HepG2 (cell line): ENCODE results near the gene FLYWCH1. TPM values are rescaled to one million over a fixed set of nuclear protein-coding genes. Genes with fewer than 3 reads are reported as not detected.

ENCODE experiments used
- ATAC-seq: fragments of 200-7000 bp; cut with Tn5 transposase; 3 replicates; pipeline ENCODE4 v1.9.1; 2020; ENCODE audit warnings: mild to moderate bottlenecking, moderate library complexity
- BruUV-seq: library from RNA; stranded (reverse); fragments of 400-500 nt; replicated peaks from 2 replicates; lab custom pipeline; 2021; lab: Mats Ljungman, UMichigan
- CTCF ChIA-PET: fragments of 300-600 bp; formaldehyde crosslinking; extraction: SDS; loops from one replicate; lab custom pipeline; 2021; ENCODE audit warnings: low total read pairs, inconsistent platforms, low intra/inter-chr PET ratio; lab: Yijun Ruan, JAX
- POLR2A ChIA-PET: fragments of 350-600 bp; sonication (Branson Sonifier 250); formaldehyde crosslinking; loops from one replicate; lab custom pipeline; 2020; ENCODE audit warnings: antibody characterized with exemption, inconsistent platforms; lab: Yijun Ruan, JAX
- DNase-seq: peaks from one replicate; pipeline ENCODE4 v3.0.0-alpha.2; 2015; ENCODE audit warnings: low spot score
- FAIRE-seq: peaks from 3 replicates; lab custom pipeline; 2011; peaks lifted over from hg19 to GRCh38; lab: Jason Lieb, UNC
- H2AFZ ChIP-seq: one replicate; pipeline ENCODE4 v1.6.1; 2011; ENCODE audit warnings: low read length, inconsistent platforms
- H3K27ac ChIP-seq: fragments of 300-600 bp; 3 replicates; pipeline ENCODE4 v1.8.0; 2011; ENCODE audit warnings: mixed run types, mild to moderate bottlenecking, mixed read lengths, low read length, inconsistent platforms; ENCODE audit not compliant: insufficient read depth; ENCODE audit errors: extremely low read length
- H3K27me3 ChIP-seq, 2 experiments: fragments of 200-600 bp in 1 of 2; 2 replicates in 1 of 2; 3 replicates in 1 of 2; pipeline versions ENCODE4 v1.6.0 to v1.8.0; 2011; ENCODE audit warnings: low read length in 2 of 2, mild to moderate bottlenecking in 2 of 2, moderate library complexity in 2 of 2, inconsistent platforms in 1 of 2; ENCODE audit not compliant: insufficient read depth in 2 of 2, control insufficient read depth in 1 of 2
- H3K36me3 ChIP-seq, 2 experiments: fragments of 200-600 bp in 1 of 2; replicated peaks in 1 of 2; 2 replicates in 1 of 2; 3 replicates in 1 of 2; pipeline versions ENCODE4 v1.5.1 to v1.8.0; 2011; ENCODE audit warnings: low read length in 2 of 2, inconsistent platforms in 1 of 2; ENCODE audit not compliant: insufficient read depth in 2 of 2, control insufficient read depth in 1 of 2
- H3K4me1 ChIP-seq: 2 replicates; pipeline ENCODE4 v1.5.1; 2012; ENCODE audit warnings: low read length, inconsistent platforms; ENCODE audit not compliant: insufficient read depth
- H3K4me2 ChIP-seq: 2 replicates; pipeline ENCODE4 v1.6.0; 2011; ENCODE audit warnings: low read depth, low read length, inconsistent platforms
- H3K4me3 ChIP-seq, 3 experiments: fragments of 200-600 bp in 1 of 3; sonication (generic), shearing (Covaris generic) in 1 of 3; replicated peaks in 1 of 3; 2 replicates each; pipeline ENCODE4 v1.5.1; 2011 to 2016; ENCODE audit warnings: low read length in 3 of 3, inconsistent platforms in 2 of 3, low read depth in 2 of 3, mild to moderate bottlenecking in 2 of 3, control low read depth in 1 of 3, mixed read lengths in 1 of 3; ENCODE audit not compliant: insufficient read depth in 1 of 3
- H3K79me2 ChIP-seq: one replicate; pipeline ENCODE4 v1.6.1; 2011; ENCODE audit warnings: low read length, inconsistent platforms; ENCODE audit not compliant: insufficient read depth
- H3K9ac ChIP-seq: 2 replicates; pipeline ENCODE4 v1.6.0; 2011; ENCODE audit warnings: mild to moderate bottlenecking, low read depth, low read length, inconsistent platforms; ENCODE audit not compliant: insufficient read depth
- H3K9me3 ChIP-seq: 2 replicates; pipeline ENCODE4 v1.5.1; 2012; ENCODE audit warnings: mild to moderate bottlenecking, low read length
- H4K20me1 ChIP-seq: 2 replicates; pipeline ENCODE4 v1.6.0; 2011; ENCODE audit warnings: inconsistent platforms, mild to moderate bottlenecking, low read length, moderate library complexity; ENCODE audit not compliant: insufficient read depth
- ATF1 ChIP-seq: IDR thresholded peaks from 2 replicates; pipeline ENCODE4 v1.6.1; 2016; ENCODE audit warnings: mild to moderate bottlenecking, control low read depth
- CEBPG ChIP-seq: IDR thresholded peaks from 2 replicates; pipeline ENCODE4 v1.6.1; 2016
- HNRNPL ChIP-seq: fragments of 200-400 bp; formaldehyde crosslinking; IDR thresholded peaks from 2 replicates; pipeline ENCODE4 v1.6.1; 2017; ENCODE audit warnings: mild to moderate bottlenecking, low read depth, low read length
- KLF6 ChIP-seq: IDR thresholded peaks from 2 replicates; pipeline ENCODE4 v1.8.0; 2016; ENCODE audit warnings: missing biosample characterization, missing genetic modification reagents
- NFE2L1 ChIP-seq: sonication (generic); formaldehyde crosslinking; IDR thresholded peaks from 2 replicates; pipeline ENCODE4 v1.4.0; 2020; ENCODE audit warnings: missing genetic modification reagents, mild to moderate bottlenecking, borderline replicate concordance
- REXO4 ChIP-seq: sonication (generic); formaldehyde crosslinking; IDR thresholded peaks from 2 replicates; pipeline ENCODE4 v1.8.0; 2022; ENCODE audit warnings: missing genetic modification reagents, mild to moderate bottlenecking, borderline replicate concordance
- TMF1 ChIP-seq: sonication (generic); formaldehyde crosslinking; IDR thresholded peaks from 2 replicates; pipeline ENCODE4 v1.8.1; 2022; ENCODE audit warnings: low read depth, missing genetic modification reagents
- TP53 ChIP-seq: sonication (generic); formaldehyde crosslinking; conservative IDR thresholded peaks from 2 replicates; pipeline ENCODE4 v1.4.0; 2020; ENCODE audit warnings: missing genetic modification reagents
- ZNF607 ChIP-seq: sonication (generic); formaldehyde crosslinking; IDR thresholded peaks from 2 replicates; pipeline ENCODE4 v1.5.1; 2020; ENCODE audit warnings: missing genetic modification reagents, mild to moderate bottlenecking, borderline replicate concordance
- ZNF660 ChIP-seq: sonication (generic); formaldehyde crosslinking; IDR thresholded peaks from 2 replicates; pipeline ENCODE4 v1.5.1; 2020; ENCODE audit warnings: mild to moderate bottlenecking, low read depth, missing genetic modification reagents, borderline replicate concordance
- ZNF747 ChIP-seq: sonication (generic); formaldehyde crosslinking; IDR thresholded peaks from 2 replicates; pipeline ENCODE4 v1.8.1; 2023; ENCODE audit warnings: missing genetic modification reagents, mild to moderate bottlenecking, borderline replicate concordance
- WGBS: methylation state at CpG from one replicate; pipeline ENCODE4 v1.1.6; 2017; ENCODE audit warnings: low lambda C conversion rate; 5-methylcytosine and 5-hydroxymethylcytosine counted together
- in situ Hi-C: cut with HindIII; loops from 2 replicates; pipeline ENCODE4 v1.10.0; 2017; ENCODE audit warnings: low pct_unique_long_range_greater_than_20kb; ENCODE audit not compliant: extremely low pct_ligation_motif_present
- intact Hi-C: fragments of 100-400 bp; cut with micrococcal nuclease; formaldehyde crosslinking; loops from one replicate; pipeline ENCODE4 v1.10.0; 2022; ENCODE audit not compliant: unreplicated experiment
- polyA plus RNA-seq, 8 experiments: library from polyadenylated mRNA; depleted of rRNA in 3 of 8; stranded (reverse) in 7 of 8; unstranded in 1 of 8; fragments of >200 nt; fragmentation: Illumina TruSeq in 4 of 8; extraction: Trizol in 4 of 8; gene quantifications; 2 replicates each; pipeline versions ENCODE4 v1.2.1 to v1.2.3, GENCODE V29; 2011 to 2016; ENCODE audit warnings: low read depth in 4 of 8, missing spikeins in 1 of 8, mixed read lengths in 1 of 8; ENCODE audit not compliant: insufficient read depth in 1 of 8
- total RNA-seq, 5 experiments: library from RNA; depleted of rRNA; stranded (reverse); fragments of >200 nt; fragmentation: Illumina TruSeq; extraction: Trizol; gene quantifications; 2 replicates each; pipeline ENCODE4 v1.2.3, GENCODE V29; 2016; ENCODE audit warnings: low read depth in 1 of 5
- TF ChIP-seq, protein P1 (sequence below): sonication (generic); formaldehyde crosslinking; IDR thresholded peaks from 2 replicates; pipeline ENCODE4 v1.5.1; 2020; ENCODE audit warnings: missing genetic modification reagents, mild to moderate bottlenecking, borderline replicate concordance
- TF ChIP-seq, protein P2 (sequence below): IDR thresholded peaks from 2 replicates; pipeline ENCODE4 v1.6.1; 2016; ENCODE audit warnings: missing biosample characterization, missing genetic modification reagents, low read depth
- TF ChIP-seq, protein P3 (sequence below): sonication (generic); formaldehyde crosslinking; IDR thresholded peaks from 2 replicates; pipeline ENCODE4 v1.4.0; 2020; ENCODE audit warnings: missing genetic modification reagents
- TF ChIP-seq, protein P4 (sequence below): sonication (generic); formaldehyde crosslinking; IDR thresholded peaks from 2 replicates; pipeline ENCODE4 v1.9.0; 2021; ENCODE audit warnings: missing genetic modification reagents, mild to moderate bottlenecking, borderline replicate concordance
- TF ChIP-seq, protein P5 (sequence below): sonication (generic); formaldehyde crosslinking; IDR thresholded peaks from 2 replicates; pipeline ENCODE4 v1.4.0; 2020; ENCODE audit warnings: missing genetic modification reagents

Gene FLYWCH1
- total and polyA plus RNA-seq, 2 of the 13 experiments (the other 11 are each of a cell fraction or from before 2014, with no cell fraction given): 7.3 to 12.4 TPM

DNA sequence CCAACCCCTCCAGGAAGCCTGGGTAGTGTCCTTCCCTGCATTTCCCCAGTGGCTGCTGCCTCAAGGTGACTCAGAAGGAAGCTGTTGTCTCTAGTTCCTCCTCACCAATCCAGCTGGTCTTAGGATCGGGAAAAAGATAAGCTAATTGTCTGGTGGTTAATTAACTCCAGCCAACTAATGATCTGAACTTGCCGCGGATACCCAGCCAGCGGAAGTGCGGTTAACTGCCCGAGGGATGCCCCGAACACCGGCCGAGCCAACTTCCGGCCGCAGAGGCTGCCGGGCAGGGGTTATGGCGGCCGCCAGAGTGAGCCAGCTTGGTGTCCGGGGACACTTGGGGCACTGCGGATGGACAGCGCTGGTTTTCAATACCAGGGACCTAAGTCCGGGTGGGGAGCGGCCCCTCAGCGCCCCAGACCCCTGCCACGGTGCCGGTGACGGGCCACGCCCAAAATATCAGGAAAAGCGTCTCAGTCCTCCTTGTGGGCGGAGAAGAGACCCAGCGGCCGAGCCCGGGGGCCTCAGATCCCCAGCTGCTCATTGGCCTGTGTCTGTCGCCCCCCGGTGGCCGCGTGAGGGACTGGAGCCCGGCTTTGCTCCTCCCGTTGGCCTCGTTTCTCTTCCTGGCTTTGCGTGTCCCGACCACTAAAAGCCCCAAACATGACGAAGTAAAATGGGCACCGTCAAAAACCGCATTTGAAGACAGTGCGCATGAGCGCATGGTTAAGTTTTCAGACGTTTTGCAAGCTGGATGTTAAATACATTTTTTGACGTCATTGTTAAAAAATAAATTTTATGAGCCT, 43.5 kb upstream of the FLYWCH1 start:
- H3K4me3 ChIP-seq: peak overlapping the region; percentile 65 to 83 (median 80)
- H3K79me2 ChIP-seq: no peaks in the 10 kb centered on the region
- WGBS: 4% methylated on average over 24 of the region's 45 CpGs
- peaks cover 29% of the 10 kb centered on the region for H3K4me1 ChIP-seq
- H3K36me3 ChIP-seq: no peaks in the 10 kb centered on the region
- peak overlapping the region; percentile 100 for H3K4me2 ChIP-seq
- in situ Hi-C loops (no loop called here), intact Hi-C loops (loop anchor here (1.0 to 5.0 kb wide), 3 partner anchors 14 to 44 kb away; partner anchors contain the start of gene FLYWCH1)
- peak; percentile 93 for ATAC-seq
- peak overlapping the region; percentile 61 for H3K9ac ChIP-seq
- peak overlapping the region; percentile 100 for H2AFZ ChIP-seq
- no peaks in the 10 kb centered on the region for H3K9me3 ChIP-seq
- FAIRE-seq: peak; percentile 54
- BruUV-seq: TSS peak; percentile 99
- H3K27ac ChIP-seq: peak overlapping the region; percentile 73
- DNase-seq: peak; percentile 82
- ChIA-PET CTCF (interaction anchor here (1.1 to 3.1 kb wide), 3 partner anchors 14 to 59 kb away, joined by 3 to 30 read pairs (median 19); no protein-coding TSS in a partner anchor), POLR2A (interaction anchor here (0.8 to 2.4 kb wide), 10 partner anchors 10 to 116 kb away, joined by 3 to 28 read pairs (median 12); partner anchors contain the start of genes FLYWCH1, FLYWCH2, PRSS22 and SRRM2)
- peaks cover 0 to 7% of the 10 kb centered on the region in 2 experiments; a peak in 1 of 5 replicates for H3K27me3 ChIP-seq
- H4K20me1 ChIP-seq: no peaks in the 10 kb centered on the region
- TF ChIP-seq, protein P1, sequence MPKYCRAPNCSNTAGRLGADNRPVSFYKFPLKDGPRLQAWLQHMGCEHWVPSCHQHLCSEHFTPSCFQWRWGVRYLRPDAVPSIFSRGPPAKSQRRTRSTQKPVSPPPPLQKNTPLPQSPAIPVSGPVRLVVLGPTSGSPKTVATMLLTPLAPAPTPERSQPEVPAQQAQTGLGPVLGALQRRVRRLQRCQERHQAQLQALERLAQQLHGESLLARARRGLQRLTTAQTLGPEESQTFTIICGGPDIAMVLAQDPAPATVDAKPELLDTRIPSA (CRISPR knock-in tag): no peak
- TF ChIP-seq ZNF747 (CRISPR knock-in tag) (peak; percentile 97), HNRNPL (peak; percentile 69; the same call in 1 of the 2 replicates), ZNF660 (no peak), CEBPG (no peak), KLF6 (CRISPR knock-in tag) (peak; percentile 53; the same call in 1 of the 2 replicates), TP53 (CRISPR knock-in tag) (peak; percentile 53; the same call in 1 of the 2 replicates), REXO4 (no peak), ZNF607 (peak; percentile 95), ATF1 (CRISPR knock-in tag) (no peak), NFE2L1 (no peak), TMF1 (CRISPR knock-in tag) (0 out of 2 replicates have a peak, but pooled peaks have one; percentile 69)
- TF ChIP-seq, protein P2, sequence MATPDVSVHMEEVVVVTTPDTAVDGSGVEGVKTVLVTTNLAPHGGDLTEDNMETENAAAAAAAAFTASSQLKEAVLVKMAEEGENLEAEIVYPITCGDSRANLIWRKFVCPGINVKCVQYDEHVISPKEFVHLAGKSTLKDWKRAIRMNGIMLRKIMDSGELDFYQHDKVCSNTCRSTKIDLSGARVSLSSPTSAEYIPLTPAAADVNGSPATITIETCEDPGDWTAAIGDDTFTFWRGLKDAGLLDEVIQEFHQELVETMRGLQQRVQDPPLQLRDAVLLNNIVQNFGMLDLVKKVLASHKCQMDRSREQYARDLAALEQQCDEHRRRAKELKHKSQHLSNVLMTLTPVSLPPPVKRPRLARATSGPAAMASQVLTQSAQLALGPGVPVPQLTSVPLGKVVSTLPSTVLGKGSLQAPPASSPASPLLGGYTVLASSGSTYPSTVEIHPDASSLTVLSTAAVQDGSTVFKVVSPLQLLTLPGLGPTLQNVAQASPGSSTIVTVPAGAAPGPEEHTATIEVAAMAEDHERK: no peak
- TF ChIP-seq, protein P3, sequence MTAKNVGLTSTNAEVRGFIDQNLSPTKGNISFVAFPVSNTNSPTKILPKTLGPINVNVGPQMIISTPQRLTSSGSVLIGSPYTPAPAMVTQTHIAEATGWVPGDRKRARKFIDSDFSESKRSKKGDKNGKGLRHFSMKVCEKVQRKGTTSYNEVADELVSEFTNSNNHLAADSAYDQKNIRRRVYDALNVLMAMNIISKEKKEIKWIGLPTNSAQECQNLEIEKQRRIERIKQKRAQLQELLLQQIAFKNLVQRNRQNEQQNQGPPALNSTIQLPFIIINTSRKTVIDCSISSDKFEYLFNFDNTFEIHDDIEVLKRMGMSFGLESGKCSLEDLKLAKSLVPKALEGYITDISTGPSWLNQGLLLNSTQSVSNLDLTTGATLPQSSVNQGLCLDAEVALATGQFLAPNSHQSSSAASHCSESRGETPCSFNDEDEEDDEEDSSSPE (CRISPR knock-in tag): peak; percentile 58
- TF ChIP-seq, protein P4, sequence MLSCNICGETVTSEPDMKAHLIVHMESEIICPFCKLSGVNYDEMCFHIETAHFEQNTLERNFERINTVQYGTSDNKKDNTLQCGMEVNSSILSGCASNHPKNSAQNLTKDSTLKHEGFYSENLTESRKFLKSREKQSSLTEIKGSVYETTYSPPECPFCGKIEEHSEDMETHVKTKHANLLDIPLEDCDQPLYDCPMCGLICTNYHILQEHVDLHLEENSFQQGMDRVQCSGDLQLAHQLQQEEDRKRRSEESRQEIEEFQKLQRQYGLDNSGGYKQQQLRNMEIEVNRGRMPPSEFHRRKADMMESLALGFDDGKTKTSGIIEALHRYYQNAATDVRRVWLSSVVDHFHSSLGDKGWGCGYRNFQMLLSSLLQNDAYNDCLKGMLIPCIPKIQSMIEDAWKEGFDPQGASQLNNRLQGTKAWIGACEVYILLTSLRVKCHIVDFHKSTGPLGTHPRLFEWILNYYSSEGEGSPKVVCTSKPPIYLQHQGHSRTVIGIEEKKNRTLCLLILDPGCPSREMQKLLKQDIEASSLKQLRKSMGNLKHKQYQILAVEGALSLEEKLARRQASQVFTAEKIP (CRISPR knock-in tag): no peak
- TF ChIP-seq, protein P5, sequence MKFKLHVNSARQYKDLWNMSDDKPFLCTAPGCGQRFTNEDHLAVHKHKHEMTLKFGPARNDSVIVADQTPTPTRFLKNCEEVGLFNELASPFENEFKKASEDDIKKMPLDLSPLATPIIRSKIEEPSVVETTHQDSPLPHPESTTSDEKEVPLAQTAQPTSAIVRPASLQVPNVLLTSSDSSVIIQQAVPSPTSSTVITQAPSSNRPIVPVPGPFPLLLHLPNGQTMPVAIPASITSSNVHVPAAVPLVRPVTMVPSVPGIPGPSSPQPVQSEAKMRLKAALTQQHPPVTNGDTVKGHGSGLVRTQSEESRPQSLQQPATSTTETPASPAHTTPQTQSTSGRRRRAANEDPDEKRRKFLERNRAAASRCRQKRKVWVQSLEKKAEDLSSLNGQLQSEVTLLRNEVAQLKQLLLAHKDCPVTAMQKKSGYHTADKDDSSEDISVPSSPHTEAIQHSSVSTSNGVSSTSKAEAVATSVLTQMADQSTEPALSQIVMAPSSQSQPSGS: peak; percentile 57
